ENCODE results near the gene GNAI3.

Gene GNAI3

GRCh38 chr1:109569323-109569722 is 20.9 kb downstream of the GNAI3 start:
- DNase-seq, result no peak
- H3K4me2 ChIP-seq (ENCODE audit: low read length), result no peak overlapping the region
- H3K4me1 ChIP-seq (ENCODE audit: control insufficient read depth, low read depth, low read length), result peaks cover 5% of the 10 kb centered on the region
- H2BK15ac ChIP-seq (replicated peaks; ENCODE audit: low read depth), result no peak overlapping the region
- H3K36me3 ChIP-seq (ENCODE audit: control insufficient read depth, insufficient read depth, low read length), result no peaks in the 10 kb centered on the region
- peaks cover 56% of the 10 kb centered on the region for H3K79me2 ChIP-seq (ENCODE audit: control insufficient read depth, insufficient read depth, low read length)
- no peak overlapping the region for H2BK5ac ChIP-seq (ENCODE audit: low read length)
- H3K4me3 ChIP-seq (ENCODE audit: low read length), result no peak overlapping the region
- peaks cover 19% of the 10 kb centered on the region for H3K79me1 ChIP-seq (ENCODE audit: low read length)
- no peak overlapping the region for H3K4ac ChIP-seq (ENCODE audit: low read depth, low read length)
- no peak overlapping the region for H3K27ac ChIP-seq (ENCODE audit: low read depth, low read length)
- H3K27me3 ChIP-seq (ENCODE audit: insufficient read depth, low read length, poor library complexity), result no peaks in the 10 kb centered on the region
- no peak overlapping the region for H2AK5ac ChIP-seq (ENCODE audit: low read length)
- no peak overlapping the region for H4K8ac ChIP-seq (ENCODE audit: low read depth, low read length)
- H3K18ac ChIP-seq (ENCODE audit: low read length), result no peak overlapping the region
- H2BK120ac ChIP-seq (ENCODE audit: low read depth, low read length), result no peak overlapping the region
- no peak overlapping the region for H3K23ac ChIP-seq (ENCODE audit: low read length)
- no peak overlapping the region for H4K5ac ChIP-seq (ENCODE audit: low read length)
- WGBS (ENCODE audit: extremely low coverage, insufficient coverage, low lambda C conversion rate), result no CpG with 5 or more reads among the region's 1 CpG
- no peak overlapping the region for H3K9ac ChIP-seq (ENCODE audit: low read length)
- no peak overlapping the region for H3K56ac ChIP-seq (ENCODE audit: low read length)

- Histone ChIP-seq H3K4ac (ENCODE audit: low read depth, low read length) (no peak overlapping the region), H2BK15ac (replicated peaks; ENCODE audit: low read depth) (no peak overlapping the region), H3K4me1 (ENCODE audit: control insufficient read depth, low read depth, low read length) (peaks cover 2% of the 10 kb centered on the region), H4K8ac (ENCODE audit: low read depth, low read length) (no peak overlapping the region), H2BK5ac (ENCODE audit: low read length) (no peak overlapping the region), H3K56ac (ENCODE audit: low read length) (no peak overlapping the region), H3K79me2 (ENCODE audit: control insufficient read depth, insufficient read depth, low read length) (peaks cover 45% of the 10 kb centered on the region), H3K4me2 (ENCODE audit: low read length) (no peak overlapping the region), H3K36me3 (ENCODE audit: control insufficient read depth, insufficient read depth, low read length) (no peaks in the 10 kb centered on the region), H3K27me3 (ENCODE audit: insufficient read depth, low read length, poor library complexity) (no peaks in the 10 kb centered on the region), H3K79me1 (ENCODE audit: low read length) (peaks cover 13% of the 10 kb centered on the region), H2BK120ac (ENCODE audit: low read depth, low read length) (no peak overlapping the region), H2AK5ac (ENCODE audit: low read length) (no peak overlapping the region), H3K9ac (ENCODE audit: low read length) (peak overlapping the region; percentile 14), H3K4me3 (ENCODE audit: low read length) (no peak overlapping the region), H3K23ac (ENCODE audit: low read length) (no peak overlapping the region), H3K27ac (ENCODE audit: low read depth, low read length) (no peak overlapping the region), H3K18ac (ENCODE audit: low read length) (no peak overlapping the region), H4K5ac (ENCODE audit: low read length) (no peak overlapping the region)
- peak; percentile 72 for DNase-seq
- WGBS (ENCODE audit: extremely low coverage, insufficient coverage, low lambda C conversion rate), result no CpG with 5 or more reads among the region's 3 CpGs
Measured at GRCh38 chr1:109570414-109570813, 22.0 kb downstream of the GNAI3 start.

- no CpG with 5 or more reads among the region's 2 CpGs for WGBS (ENCODE audit: extremely low coverage, insufficient coverage, low lambda C conversion rate)
- peaks cover 9% of the 10 kb centered on the region for H3K79me1 ChIP-seq (ENCODE audit: low read length)
- H3K27ac ChIP-seq (ENCODE audit: low read depth, low read length), result no peak overlapping the region
- H3K23ac ChIP-seq (ENCODE audit: low read length), result no peak overlapping the region
- H3K36me3 ChIP-seq (ENCODE audit: control insufficient read depth, insufficient read depth, low read length), result no peaks in the 10 kb centered on the region
- no peak overlapping the region for H4K5ac ChIP-seq (ENCODE audit: low read length)
- no peaks in the 10 kb centered on the region for H3K27me3 ChIP-seq (ENCODE audit: insufficient read depth, low read length, poor library complexity)
- no peak overlapping the region for H2BK5ac ChIP-seq (ENCODE audit: low read length)
- H3K4me1 ChIP-seq (ENCODE audit: control insufficient read depth, low read depth, low read length), result peaks cover 2% of the 10 kb centered on the region
- no peak overlapping the region for H3K4ac ChIP-seq (ENCODE audit: low read depth, low read length)
- no peak overlapping the region for H3K4me3 ChIP-seq (ENCODE audit: low read length)
- H3K56ac ChIP-seq (ENCODE audit: low read length), result no peak overlapping the region
- no peak for DNase-seq
- H2BK15ac ChIP-seq (replicated peaks; ENCODE audit: low read depth), result no peak overlapping the region
- H2BK120ac ChIP-seq (ENCODE audit: low read depth, low read length), result no peak overlapping the region
- H3K9ac ChIP-seq (ENCODE audit: low read length), result no peak overlapping the region
- no peak overlapping the region for H2AK5ac ChIP-seq (ENCODE audit: low read length)
- H3K79me2 ChIP-seq (ENCODE audit: control insufficient read depth, insufficient read depth, low read length), result peaks cover 22% of the 10 kb centered on the region
- H3K18ac ChIP-seq (ENCODE audit: low read length), result no peak overlapping the region
- no peak overlapping the region for H3K4me2 ChIP-seq (ENCODE audit: low read length)
- H4K8ac ChIP-seq (ENCODE audit: low read depth, low read length), result no peak overlapping the region
Measured at GRCh38 chr1:109573785-109574184, 25.4 kb downstream of the GNAI3 start.

- H2AK5ac ChIP-seq (ENCODE audit: low read length), result no peak overlapping the region
- WGBS (ENCODE audit: extremely low coverage, insufficient coverage, low lambda C conversion rate), result no CpG with 5 or more reads among the region's 3 CpGs
- H3K27ac ChIP-seq (ENCODE audit: low read depth, low read length), result no peak overlapping the region
- H3K27me3 ChIP-seq (ENCODE audit: insufficient read depth, low read length, poor library complexity), result no peaks in the 10 kb centered on the region
- H3K4me1 ChIP-seq (ENCODE audit: control insufficient read depth, low read depth, low read length), result no peaks in the 10 kb centered on the region
- no peak overlapping the region for H3K9ac ChIP-seq (ENCODE audit: low read length)
- no peaks in the 10 kb centered on the region for H3K79me2 ChIP-seq (ENCODE audit: control insufficient read depth, insufficient read depth, low read length)
- H2BK15ac ChIP-seq (replicated peaks; ENCODE audit: low read depth), result no peak overlapping the region
- H4K5ac ChIP-seq (ENCODE audit: low read length), result no peak overlapping the region
- no peak overlapping the region for H2BK120ac ChIP-seq (ENCODE audit: low read depth, low read length)
- no peaks in the 10 kb centered on the region for H3K36me3 ChIP-seq (ENCODE audit: control insufficient read depth, insufficient read depth, low read length)
- H3K79me1 ChIP-seq (ENCODE audit: low read length), result no peaks in the 10 kb centered on the region
- H3K56ac ChIP-seq (ENCODE audit: low read length), result no peak overlapping the region
- no peak overlapping the region for H2BK5ac ChIP-seq (ENCODE audit: low read length)
- H3K4me2 ChIP-seq (ENCODE audit: low read length), result no peak overlapping the region
- H3K4me3 ChIP-seq (ENCODE audit: low read length), result no peak overlapping the region
- H3K23ac ChIP-seq (ENCODE audit: low read length), result no peak overlapping the region
- no peak overlapping the region for H3K4ac ChIP-seq (ENCODE audit: low read depth, low read length)
- no peak overlapping the region for H3K18ac ChIP-seq (ENCODE audit: low read length)
- no peak for DNase-seq
- H4K8ac ChIP-seq (ENCODE audit: low read depth, low read length), result no peak overlapping the region
Measured at GRCh38 chr1:109578947-109579443, 30.6 kb downstream of the GNAI3 start.

GRCh38 chr1:109579491-109579890 is 31.1 kb downstream of the GNAI3 start:
- Histone ChIP-seq H3K27me3 (ENCODE audit: insufficient read depth, low read length, poor library complexity) (no peaks in the 10 kb centered on the region), H2BK15ac (replicated peaks; ENCODE audit: low read depth) (no peak overlapping the region), H3K9ac (ENCODE audit: low read length) (no peak overlapping the region), H3K56ac (ENCODE audit: low read length) (no peak overlapping the region), H2BK5ac (ENCODE audit: low read length) (no peak overlapping the region), H3K4ac (ENCODE audit: low read depth, low read length) (no peak overlapping the region), H3K4me1 (ENCODE audit: control insufficient read depth, low read depth, low read length) (no peaks in the 10 kb centered on the region), H3K36me3 (ENCODE audit: control insufficient read depth, insufficient read depth, low read length) (no peaks in the 10 kb centered on the region), H4K5ac (ENCODE audit: low read length) (no peak overlapping the region), H3K27ac (ENCODE audit: low read depth, low read length) (no peak overlapping the region), H3K79me2 (ENCODE audit: control insufficient read depth, insufficient read depth, low read length) (no peaks in the 10 kb centered on the region), H3K4me2 (ENCODE audit: low read length) (no peak overlapping the region), H2BK120ac (ENCODE audit: low read depth, low read length) (no peak overlapping the region), H3K18ac (ENCODE audit: low read length) (no peak overlapping the region), H3K79me1 (ENCODE audit: low read length) (no peaks in the 10 kb centered on the region), H4K8ac (ENCODE audit: low read depth, low read length) (no peak overlapping the region), H2AK5ac (ENCODE audit: low read length) (no peak overlapping the region), H3K23ac (ENCODE audit: low read length) (no peak overlapping the region), H3K4me3 (ENCODE audit: low read length) (no peak overlapping the region)
- no CpG with 5 or more reads among the region's 1 CpG for WGBS (ENCODE audit: extremely low coverage, insufficient coverage, low lambda C conversion rate)
- DNase-seq, result no peak

- no peak overlapping the region for H3K4me3 ChIP-seq (ENCODE audit: low read length)
- no peak overlapping the region for H2AK5ac ChIP-seq (ENCODE audit: low read length)
- DNase-seq, result no peak
- no peaks in the 10 kb centered on the region for H3K79me1 ChIP-seq (ENCODE audit: low read length)
- H3K27me3 ChIP-seq (ENCODE audit: insufficient read depth, low read length, poor library complexity), result no peaks in the 10 kb centered on the region
- H3K4ac ChIP-seq (ENCODE audit: low read depth, low read length), result no peak overlapping the region
- no peak overlapping the region for H3K4me2 ChIP-seq (ENCODE audit: low read length)
- H2BK5ac ChIP-seq (ENCODE audit: low read length), result no peak overlapping the region
- no peak overlapping the region for H2BK15ac ChIP-seq (replicated peaks; ENCODE audit: low read depth)
- no peak overlapping the region for H4K8ac ChIP-seq (ENCODE audit: low read depth, low read length)
- H3K18ac ChIP-seq (ENCODE audit: low read length), result no peak overlapping the region
- H3K23ac ChIP-seq (ENCODE audit: low read length), result no peak overlapping the region
- no peak overlapping the region for H3K9ac ChIP-seq (ENCODE audit: low read length)
- no peak overlapping the region for H2BK120ac ChIP-seq (ENCODE audit: low read depth, low read length)
- no peaks in the 10 kb centered on the region for H3K36me3 ChIP-seq (ENCODE audit: control insufficient read depth, insufficient read depth, low read length)
- no peak overlapping the region for H3K27ac ChIP-seq (ENCODE audit: low read depth, low read length)
- H3K56ac ChIP-seq (ENCODE audit: low read length), result no peak overlapping the region
- no peak overlapping the region for H4K5ac ChIP-seq (ENCODE audit: low read length)
- WGBS (ENCODE audit: extremely low coverage, insufficient coverage, low lambda C conversion rate), result no CpG with 5 or more reads among the region's 2 CpGs
- H3K4me1 ChIP-seq (ENCODE audit: control insufficient read depth, low read depth, low read length), result no peaks in the 10 kb centered on the region
- H3K79me2 ChIP-seq (ENCODE audit: control insufficient read depth, insufficient read depth, low read length), result no peaks in the 10 kb centered on the region
Measured at GRCh38 chr1:109582021-109582420, 33.6 kb downstream of the GNAI3 start.
